GM23338 (cell line): ENCODE results near the gene ATG7. TPM values are rescaled to one million over a fixed set of nuclear protein-coding genes. Genes with fewer than 3 reads are reported as not detected.

Experiments used
- ATAC-seq: fragments of 200-7000 bp; cut with Tn5 transposase; 3 replicates; pipeline ENCODE4 v1.9.1; 2020
- DNase-seq: peaks from one replicate; pipeline ENCODE4 v3.0.0-alpha.2; 2015; ENCODE audit warnings: low spot score
- H2AFZ ChIP-seq: fragments of 200-600 bp; sonication (generic); 2 replicates; pipeline ENCODE4 v1.8.0; 2016; ENCODE audit warnings: antibody characterized with exemption, mild to moderate bottlenecking, moderate library complexity
- H3F3A ChIP-seq: fragments of 200-600 bp; sonication (generic); replicated peaks from 2 replicates; pipeline ENCODE4 v1.8.0; 2017; ENCODE audit warnings: antibody characterized with exemption, mixed run types, low read depth
- H3K27ac ChIP-seq: fragments of 200-600 bp; sonication (generic); 2 replicates; pipeline ENCODE4 v1.6.1; 2016; ENCODE audit warnings: low read depth
- H3K27me3 ChIP-seq: fragments of 200-600 bp; sonication (generic); 2 replicates; pipeline ENCODE4 v1.8.0; 2016; ENCODE audit warnings: mild to moderate bottlenecking, mixed run types, moderate library complexity; ENCODE audit not compliant: insufficient read depth
- H3K36me3 ChIP-seq: fragments of 200-600 bp; sonication (generic); 2 replicates; pipeline ENCODE4 v1.8.0; 2016; ENCODE audit warnings: mild to moderate bottlenecking; ENCODE audit not compliant: insufficient read depth
- H3K4me1 ChIP-seq: fragments of 200-600 bp; sonication (generic); 2 replicates; pipeline ENCODE4 v1.8.0; 2016; ENCODE audit warnings: mild to moderate bottlenecking, moderate library complexity; ENCODE audit not compliant: insufficient read depth
- H3K4me2 ChIP-seq: fragments of 200-600 bp; sonication (generic); 2 replicates; pipeline ENCODE4 v1.7.1; 2017; ENCODE audit warnings: mixed run types
- H3K4me3 ChIP-seq: fragments of 200-600 bp; sonication (generic); 2 replicates; pipeline ENCODE4 v1.6.1; 2016; ENCODE audit warnings: mixed run types
- H3K79me2 ChIP-seq: fragments of 200-600 bp; sonication (generic); replicated peaks from 2 replicates; pipeline ENCODE4 v1.8.0; 2017; ENCODE audit warnings: mild to moderate bottlenecking; ENCODE audit not compliant: insufficient read depth
- H3K9me2 ChIP-seq: fragments of 200-600 bp; sonication (generic); 2 replicates; pipeline ENCODE4 v1.8.0; 2017; ENCODE audit not compliant: insufficient read depth
- H4K20me1 ChIP-seq: fragments of 200-600 bp; sonication (generic); replicated peaks from 2 replicates; pipeline ENCODE4 v1.8.0; 2017; ENCODE audit warnings: mild to moderate bottlenecking; ENCODE audit not compliant: insufficient read depth
- H3K27ac Mint-ChIP-seq: 2 replicates; pipeline ENCODE4 v1.8.0; 2020; ENCODE audit warnings: inconsistent platforms, mild to moderate bottlenecking, moderate library complexity, mixed read lengths
- H3K27me3 Mint-ChIP-seq: 3 replicates; pipeline ENCODE4 v1.8.0; 2022; ENCODE audit warnings: low read depth, mild to moderate bottlenecking, moderate library complexity, mixed read lengths, inconsistent platforms; ENCODE audit not compliant: insufficient read depth, poor library complexity
- H3K36me3 Mint-ChIP-seq: 3 replicates; pipeline ENCODE4 v1.8.0; 2021; ENCODE audit warnings: low read depth, mild to moderate bottlenecking, inconsistent platforms, moderate library complexity, mixed read lengths
- H3K4me1 Mint-ChIP-seq: 3 replicates; pipeline ENCODE4 v1.8.0; 2020; ENCODE audit warnings: mild to moderate bottlenecking, inconsistent platforms, mixed read lengths
- H3K4me3 Mint-ChIP-seq: 3 replicates; pipeline ENCODE4 v1.8.0; 2021; ENCODE audit warnings: moderate library complexity, mild to moderate bottlenecking, inconsistent platforms, mixed read lengths
- H3K9me3 Mint-ChIP-seq: 3 replicates; pipeline ENCODE4 v1.8.0; 2020; ENCODE audit warnings: moderate library complexity, mild to moderate bottlenecking, inconsistent platforms, mixed read lengths
- CREB1 ChIP-seq: fragments of 250-450 bp; sonication (Bioruptor Pico); IDR thresholded peaks from 2 replicates; pipeline ENCODE4 v1.5.0; 2020; ENCODE audit warnings: low read depth, mild to moderate bottlenecking, moderate library complexity
- CTCF ChIP-seq, 2 experiments: fragments of 200-600 bp in 1 of 2; sonication (generic) in 1 of 2; conservative IDR thresholded peaks; 2 replicates each; pipeline versions ENCODE4 v1.5.1 to v1.6.1; 2016 to 2017; ENCODE audit warnings: antibody characterized with exemption in 2 of 2, low read depth in 2 of 2, mild to moderate bottlenecking in 2 of 2, moderate library complexity in 1 of 2
- EZH2 ChIP-seq: fragments of 200-600 bp; sonication (generic); IDR thresholded peaks from one replicate; pipeline ENCODE4 v1.8.0; 2017; ENCODE audit warnings: antibody characterized with exemption, mild to moderate bottlenecking, low read depth; ENCODE audit not compliant: unreplicated experiment
- EZH2phosphoT487 ChIP-seq: fragments of 200-600 bp; sonication (generic); IDR thresholded peaks from one replicate; pipeline ENCODE4 v1.8.1; 2018; ENCODE audit warnings: antibody characterized with exemption; ENCODE audit not compliant: unreplicated experiment
- JUNB ChIP-seq: IDR thresholded peaks from one replicate; pipeline ENCODE4 v1.6.1; 2016; ENCODE audit warnings: antibody characterized with exemption; ENCODE audit not compliant: unreplicated experiment
- NANOG ChIP-seq: IDR thresholded peaks from 2 replicates; pipeline ENCODE4 v1.6.1; 2016; ENCODE audit warnings: antibody characterized with exemption, borderline replicate concordance
- POLR2AphosphoS5 ChIP-seq: IDR thresholded peaks from 2 replicates; pipeline ENCODE4 v1.6.1; 2016; ENCODE audit warnings: antibody characterized with exemption, low read depth
- STAT1 ChIP-seq: IDR thresholded peaks from one replicate; pipeline ENCODE4 v1.6.1; 2016; ENCODE audit warnings: antibody characterized with exemption; ENCODE audit not compliant: unreplicated experiment
- ZNF462 ChIP-seq: fragments of 250-450 bp; sonication (Bioruptor Pico); IDR thresholded peaks from 2 replicates; pipeline ENCODE4 v1.5.0; 2020; ENCODE audit warnings: mild to moderate bottlenecking, moderate library complexity
- polyA plus RNA-seq: library from polyadenylated mRNA; unstranded; fragments of >200 nt; fragmentation: Nextera tagmentation; extraction: Ambion mirVana; gene quantifications from 2 replicates; pipeline ENCODE4 v1.2.1, GENCODE V29; 2016
- total RNA-seq: library from RNA; depleted of rRNA; stranded (reverse); fragments of >200 nt; shearing (Covaris generic); gene quantifications from 2 replicates; pipeline ENCODE4 v1.2.3, GENCODE V29; 2014
- TF ChIP-seq, protein P1 (sequence below): IDR thresholded peaks from 2 replicates; pipeline ENCODE4 v1.6.1; 2016; ENCODE audit warnings: antibody characterized with exemption

ATG7 gene
- total and polyA plus RNA-seq, 2 experiments from 2014 or later = 16.2 to 36.7 TPM

DNA sequence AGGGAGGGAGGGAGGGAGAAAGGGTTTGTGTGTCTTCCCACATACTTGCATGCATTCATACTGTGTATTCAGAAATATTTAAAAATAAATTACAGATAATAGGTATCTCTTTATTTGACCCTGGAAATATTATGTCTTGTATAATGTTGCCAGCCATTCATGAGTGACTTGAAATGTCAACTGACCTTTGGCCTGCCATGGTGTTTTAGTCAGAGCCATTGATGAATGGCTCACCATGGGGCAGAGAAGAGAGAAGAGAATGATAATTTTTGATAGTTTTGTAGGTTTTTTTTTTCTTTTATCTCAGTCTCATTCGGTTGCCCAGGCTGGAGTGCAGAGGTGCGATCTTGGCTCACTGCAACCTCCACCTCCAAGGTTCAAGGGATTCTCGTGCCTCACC is 121.2 kb downstream of the ATG7 start:
- no peaks in the 10 kb centered on the region for H3K36me3 Mint-ChIP-seq

More for the DNA sequence above, 121.2 kb downstream of the ATG7 start:
- Histone ChIP-seq H3K27ac (no peak overlapping the region), H3K79me2 (no peaks in the 10 kb centered on the region), H2AFZ (no peak overlapping the region), H3K4me3 (no peak overlapping the region), H3K9me2 (no peaks in the 10 kb centered on the region), H3K27me3 (no peaks in the 10 kb centered on the region), H3F3A (no peaks in the 10 kb centered on the region), H3K4me2 (no peak overlapping the region), H4K20me1 (no peaks in the 10 kb centered on the region; the same call in 1 of the 2 replicates), H3K4me1 (peaks cover 6% of the 10 kb centered on the region), H3K36me3 (no peaks in the 10 kb centered on the region)
- ATAC-seq (no peak), DNase-seq (no peak)
- Mint-ChIP-seq H3K27ac (no peak overlapping the region), H3K27me3 (peaks cover 3% of the 10 kb centered on the region), H3K4me3 (no peak overlapping the region), H3K9me3 (no peaks in the 10 kb centered on the region), H3K4me1 (peaks cover 12% of the 10 kb centered on the region)
- TF ChIP-seq, protein P1, sequence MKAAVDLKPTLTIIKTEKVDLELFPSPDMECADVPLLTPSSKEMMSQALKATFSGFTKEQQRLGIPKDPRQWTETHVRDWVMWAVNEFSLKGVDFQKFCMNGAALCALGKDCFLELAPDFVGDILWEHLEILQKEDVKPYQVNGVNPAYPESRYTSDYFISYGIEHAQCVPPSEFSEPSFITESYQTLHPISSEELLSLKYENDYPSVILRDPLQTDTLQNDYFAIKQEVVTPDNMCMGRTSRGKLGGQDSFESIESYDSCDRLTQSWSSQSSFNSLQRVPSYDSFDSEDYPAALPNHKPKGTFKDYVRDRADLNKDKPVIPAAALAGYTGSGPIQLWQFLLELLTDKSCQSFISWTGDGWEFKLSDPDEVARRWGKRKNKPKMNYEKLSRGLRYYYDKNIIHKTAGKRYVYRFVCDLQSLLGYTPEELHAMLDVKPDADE = no peak
- TF ChIP-seq NANOG (no peak), JUNB (no peak), ZNF462 (CRISPR knock-in tag) (no peak), STAT1 (no peak), CREB1 (CRISPR knock-in tag) (no peak), EZH2 (no peak), EZH2phosphoT487 (no peak), CTCF (conservative IDR thresholded peaks at IDR 0.05; ENCODE audit: low read depth in 2 of 2) (no peak), POLR2AphosphoS5 (no peak)
